Naive B cell (primary cell): ENCODE measurements around the gene FHL1. TPM values are rescaled to one million over a fixed set of nuclear protein-coding genes. Genes with fewer than 3 reads are reported as not detected.
"Not testable (repeated sequence)": the region's sequence is repeated elsewhere in the genome, so short reads cannot be mapped to it uniquely, and the experiment has no call there.

Experiments used
- ATAC-seq, 2 donors: fragments of 150-1000 bp; cut with Tn5 transposase; 2 replicates each; pipeline ENCODE4 v1.10.0; 2021; ENCODE audit warnings: low read depth in 2 of 2, mild to moderate bottlenecking in 2 of 2, moderate library complexity in 2 of 2
- DNase-seq: peaks from one replicate; pipeline ENCODE4 v3.0.0; 2022
- H3K27ac Mint-ChIP-seq, 6 donors: one replicate each; pipeline ENCODE4 v1.8.0; 2020 to 2022; ENCODE audit warnings: mild to moderate bottlenecking in 6 of 6, mixed read lengths in 6 of 6, moderate library complexity in 5 of 6, inconsistent platforms in 2 of 6
- H3K27me3 Mint-ChIP-seq, 3 donors: one replicate each; pipeline ENCODE4 v1.8.0; 2021 to 2022; ENCODE audit warnings: mixed read lengths in 3 of 3, mild to moderate bottlenecking in 1 of 3
- H3K36me3 Mint-ChIP-seq, 2 donors: one replicate each; pipeline ENCODE4 v1.8.0; 2020 to 2022; ENCODE audit warnings: mixed read lengths in 2 of 2, inconsistent platforms in 1 of 2, mild to moderate bottlenecking in 1 of 2
- H3K4me1 Mint-ChIP-seq, 3 donors: one replicate each; pipeline ENCODE4 v1.8.0; 2020 to 2022; ENCODE audit warnings: mixed read lengths in 3 of 3, inconsistent platforms in 1 of 3, mild to moderate bottlenecking in 1 of 3, moderate library complexity in 1 of 3
- H3K4me3 Mint-ChIP-seq, 8 donors: one replicate each; pipeline ENCODE4 v1.8.0; 2020 to 2022; ENCODE audit warnings: mild to moderate bottlenecking in 8 of 8, mixed read lengths in 8 of 8, moderate library complexity in 8 of 8, inconsistent platforms in 2 of 8
- H3K9me3 Mint-ChIP-seq, 7 donors: one replicate each; pipeline ENCODE4 v1.8.0; 2020 to 2022; ENCODE audit warnings: mixed read lengths in 7 of 7, mild to moderate bottlenecking in 5 of 7, inconsistent platforms in 2 of 7, moderate library complexity in 1 of 7
- polyA plus RNA-seq, 6 donors: library from polyadenylated mRNA; unstranded; fragments of 300-500 nt; fragmentation: Illumina TruSeq; gene quantifications; one replicate each; pipeline ENCODE4 v1.2.3, GENCODE V29; 2021; ENCODE audit warnings: low read depth in 6 of 6

Gene FHL1
- polyA plus RNA-seq, 6 donors from 2014 or later = 4.5 to 24.0 (median 13.3) TPM

DNA sequence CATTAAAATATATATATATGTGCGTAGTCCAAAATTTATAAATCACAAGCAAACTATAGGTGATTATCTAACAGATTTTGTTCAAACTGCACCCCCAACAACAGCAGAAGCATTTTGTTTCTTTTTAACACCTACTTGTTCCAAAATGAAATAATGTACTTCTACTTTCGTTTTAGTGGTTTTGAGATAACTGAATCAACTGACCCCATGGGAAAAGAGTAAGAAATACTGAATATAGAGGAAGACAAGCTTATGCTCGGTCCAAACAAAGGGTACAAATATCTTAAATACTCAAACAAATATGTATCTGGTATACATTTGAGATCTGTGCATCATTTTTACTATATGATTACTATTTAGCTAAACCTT, 81.5 kb downstream of the FHL1 start:
- H3K36me3 Mint-ChIP-seq = peaks cover 0 to 5% of the 10 kb centered on the region in 2 donors
- no peaks in the 10 kb centered on the region for H3K27me3 Mint-ChIP-seq
- peaks cover 17 to 20% (median 18%) of the 10 kb centered on the region in 3 donors for H3K4me1 Mint-ChIP-seq
- peak overlapping the region; percentile 17 to 80 (median 60) for H3K4me3 Mint-ChIP-seq
- peak overlapping the region in 5 of 6 donors; percentile 39 to 83 (median 76) for H3K27ac Mint-ChIP-seq
- ATAC-seq = peak; percentile 44 to 59
- DNase-seq = no peak
- H3K9me3 Mint-ChIP-seq = no peaks in the 10 kb centered on the region

DNA sequence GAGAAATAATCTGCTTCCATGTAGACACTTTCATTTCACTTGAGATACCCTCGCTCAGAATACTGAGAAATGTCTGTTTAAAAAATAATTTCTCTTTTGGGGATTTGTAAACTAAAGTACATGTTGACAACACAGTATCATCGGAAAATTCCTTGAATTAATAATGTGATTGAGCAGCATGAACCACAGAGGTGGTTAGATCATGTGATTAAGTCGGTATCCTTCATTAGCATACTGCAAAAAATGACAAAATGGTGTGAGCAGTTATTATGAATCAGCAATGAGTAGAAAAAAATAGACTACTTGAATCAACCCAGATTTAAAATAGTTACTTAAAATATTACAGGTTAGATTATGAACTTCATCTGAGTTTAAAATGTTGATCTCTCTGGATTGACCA, 89.7 kb downstream of the FHL1 start:
- Mint-ChIP-seq H3K4me1 (no peaks in the 10 kb centered on the region), H3K27ac (no peak overlapping the region), H3K27me3 (no peaks in the 10 kb centered on the region), H3K4me3 (no peak overlapping the region), H3K36me3 (peaks cover under 1 to 8% of the 10 kb centered on the region in 2 donors), H3K9me3 (no peaks in the 10 kb centered on the region)
- DNase-seq (no peak), ATAC-seq (no peak)

DNA sequence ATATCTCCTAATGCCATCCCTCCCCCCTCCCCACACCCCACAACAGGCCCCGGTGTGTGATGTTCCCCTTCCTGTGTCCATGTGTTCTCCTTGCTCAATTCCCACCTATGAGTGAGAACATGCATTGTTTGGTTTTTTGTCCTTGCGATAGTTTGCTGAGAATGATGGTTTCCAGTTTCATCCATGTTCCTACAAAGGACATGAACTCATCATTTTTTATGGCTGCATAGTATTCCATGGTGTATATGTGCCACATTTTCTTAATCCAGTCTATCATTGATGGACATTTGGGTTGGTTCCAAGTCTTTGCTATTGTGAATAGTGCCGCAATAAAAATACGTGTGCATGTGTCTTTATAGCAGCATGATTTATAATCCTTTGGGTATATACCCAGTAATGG, 90.5 kb downstream of the FHL1 start:
- not testable (repeated sequence) for DNase-seq, H3K4me1 Mint-ChIP-seq, H3K9me3 Mint-ChIP-seq, H3K4me3 Mint-ChIP-seq, H3K27me3 Mint-ChIP-seq, ATAC-seq
- Mint-ChIP-seq H3K27ac (peak overlapping the region in 1 of 6 donors; percentile 47), H3K36me3 (peaks cover 8 to 14% of the 10 kb centered on the region in 2 donors)

DNA sequence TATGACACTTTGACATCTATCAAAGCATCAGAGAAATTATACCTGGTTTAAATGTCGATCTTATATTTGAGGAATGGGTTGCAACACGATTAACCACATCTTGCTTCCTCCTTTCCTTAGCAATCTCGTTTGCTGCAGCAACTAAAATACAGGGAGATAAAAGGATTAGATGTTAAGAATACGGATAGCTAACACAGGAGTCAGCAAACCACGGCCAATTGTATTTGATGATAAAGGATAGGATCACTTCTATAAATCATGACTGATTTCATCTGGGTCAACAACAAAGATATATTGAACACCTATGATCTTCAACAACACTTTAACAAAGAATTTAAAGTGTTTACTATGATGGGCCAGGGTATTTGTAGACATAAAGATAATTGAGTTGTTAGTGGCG, 98.9 kb downstream of the FHL1 start:
- Mint-ChIP-seq H3K4me3 (peak overlapping the region in 1 of 8 donors; percentile 21), H3K27ac (peak overlapping the region in 1 of 6 donors; percentile 25), H3K27me3 (peaks cover 0 to 6% (median 0%) of the 10 kb centered on the region in 3 donors), H3K4me1 (peaks cover 0 to 3% (median 3%) of the 10 kb centered on the region in 3 donors), H3K9me3 (peaks cover 0 to 2% (median 0%) of the 10 kb centered on the region in 7 donors), H3K36me3 (peaks cover 7 to 21% of the 10 kb centered on the region in 2 donors)
- no peak for DNase-seq
- no peak for ATAC-seq

DNA sequence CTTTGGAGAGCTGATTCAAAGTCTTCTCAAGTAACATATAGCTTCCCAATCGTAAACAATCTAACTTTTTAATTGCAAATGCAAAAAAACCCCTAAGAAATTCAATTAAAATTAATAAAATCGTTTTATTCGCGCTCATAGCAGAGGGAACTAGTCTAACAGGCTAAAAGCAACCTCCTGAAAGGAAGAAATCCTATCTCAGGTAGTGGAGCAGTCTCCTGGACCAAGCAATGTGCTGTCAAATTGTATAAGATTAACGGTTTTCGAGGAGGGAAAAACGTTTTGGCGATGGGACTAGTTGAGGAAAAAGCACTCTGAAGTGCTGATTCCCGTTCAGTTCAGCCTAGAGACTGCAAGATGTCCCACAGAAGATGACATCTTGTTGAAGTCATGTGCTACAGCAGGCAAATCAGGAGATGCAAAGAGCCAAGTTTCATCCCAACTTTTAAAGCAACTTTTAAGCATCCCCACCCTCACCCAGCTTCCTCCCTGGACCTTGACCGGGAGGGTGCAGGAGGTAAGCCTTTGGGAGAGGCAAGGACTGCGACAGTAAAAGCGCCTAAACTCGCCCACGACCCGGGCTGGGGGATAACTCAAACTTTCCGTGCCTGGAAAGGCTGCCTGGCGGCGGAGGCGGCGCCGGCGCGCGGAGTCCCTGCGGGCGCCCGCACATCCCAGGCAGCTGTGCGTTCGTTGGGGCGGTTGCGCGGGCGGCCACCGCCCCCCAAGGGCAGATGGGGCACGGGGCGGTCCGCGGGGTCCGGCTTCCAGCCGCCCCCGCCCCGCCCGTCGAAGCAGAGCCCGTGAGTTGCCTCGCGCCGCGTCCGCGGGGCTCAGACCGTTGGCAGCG, 103.1 kb downstream of the FHL1 start:
- peak in 1 of 2 donors; percentile 18 for ATAC-seq
- peak overlapping the region; percentile 68 to 90 (median 85) for H3K4me3 Mint-ChIP-seq
- H3K36me3 Mint-ChIP-seq = no peaks in the 10 kb centered on the region
- no peaks in the 10 kb centered on the region for H3K27me3 Mint-ChIP-seq
- no peak for DNase-seq
- H3K27ac Mint-ChIP-seq = peak overlapping the region in 3 of 6 donors; percentile 66 to 83 (median 69)
- peaks cover 0 to 5% (median 5%) of the 10 kb centered on the region in 3 donors for H3K4me1 Mint-ChIP-seq
- H3K9me3 Mint-ChIP-seq = no peaks in the 10 kb centered on the region

DNA sequence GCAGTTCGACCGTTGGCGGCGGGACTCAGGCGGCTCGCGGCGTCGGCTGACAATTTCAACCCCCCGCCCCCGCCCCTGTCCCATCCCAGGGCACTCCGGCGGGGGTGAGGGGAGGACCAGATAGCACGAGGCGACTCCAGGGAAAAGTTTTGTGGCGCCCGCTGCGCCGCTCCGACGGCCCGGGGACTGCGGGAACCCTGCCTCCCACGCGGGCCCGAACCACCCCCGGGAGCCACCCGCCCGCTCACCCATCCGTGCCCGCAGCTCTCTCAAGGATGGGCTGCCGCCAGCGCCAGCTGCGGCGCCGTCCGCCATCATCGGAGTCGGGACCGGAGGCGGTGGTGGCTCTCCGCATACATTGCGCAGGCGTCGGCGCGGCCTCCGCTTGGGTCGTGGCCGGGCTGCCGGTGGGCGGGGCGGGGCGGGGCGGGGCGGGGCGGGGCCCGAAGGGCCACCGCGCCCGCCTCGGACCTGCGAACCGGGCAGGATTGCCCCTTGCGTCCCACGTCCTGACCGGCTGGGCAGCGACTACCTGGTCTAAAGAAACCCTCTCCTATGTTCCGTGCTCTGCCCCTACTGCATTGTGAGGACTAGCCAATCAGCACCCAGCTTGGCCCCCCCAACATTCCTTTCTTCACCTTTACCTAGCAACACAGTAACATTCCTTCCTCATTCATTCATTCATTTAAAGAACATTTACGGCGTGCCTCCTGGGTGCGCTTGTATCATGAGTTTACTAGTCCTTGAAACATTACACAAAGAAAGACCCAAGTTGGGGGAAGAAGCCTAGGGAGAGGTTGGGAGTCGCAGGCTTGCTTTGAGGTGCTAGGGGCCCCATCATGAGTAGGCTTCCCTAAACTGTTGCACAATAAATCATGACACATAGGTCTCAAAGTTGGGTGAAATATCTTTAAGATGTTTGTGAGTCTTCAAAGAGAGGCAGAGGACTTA, 104.0 kb downstream of the FHL1 start, which contains the start of gene MAP7D3:
Gene MAP7D3 (minus strand): TSS at position 360 of the 951 bp plus-strand sequence. CDS start 42 bp downstream, at position 318.
- peaks cover 0 to 5% (median 5%) of the 10 kb centered on the region in 3 donors for H3K4me1 Mint-ChIP-seq
- peak; percentile 88 to 92 for ATAC-seq
- H3K9me3 Mint-ChIP-seq = no peaks in the 10 kb centered on the region
- peaks cover 0 to 4% (median 0%) of the 10 kb centered on the region in 3 donors for H3K27me3 Mint-ChIP-seq
- DNase-seq = peak; percentile 70
- H3K27ac Mint-ChIP-seq = peak within 1 kb of the TSS; percentile 54 to 94 (median 86)
- peak within 1 kb of the TSS; percentile 71 to 93 (median 90) for H3K4me3 Mint-ChIP-seq
- no peaks in the 10 kb centered on the region for H3K36me3 Mint-ChIP-seq

DNA sequence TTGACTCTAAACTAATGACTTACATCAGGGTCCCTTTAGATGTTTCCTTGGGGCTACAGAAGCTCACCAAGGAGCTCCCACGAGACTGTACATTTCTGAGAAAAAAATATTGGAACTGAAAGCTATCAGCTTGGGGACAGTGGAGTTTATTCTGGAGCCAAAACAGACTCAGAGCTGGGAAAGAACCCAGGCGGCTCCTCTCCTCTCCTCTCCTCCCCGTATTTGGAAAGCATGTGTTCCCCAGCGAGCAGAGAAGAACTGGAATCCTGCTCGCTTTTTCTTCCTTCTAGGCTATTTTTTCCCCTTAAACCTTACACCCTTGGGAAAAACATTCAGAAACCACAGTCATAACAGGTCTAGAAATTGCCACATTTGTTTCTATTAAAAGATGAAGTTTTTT, 108.2 kb downstream of the FHL1 start:
- Mint-ChIP-seq H3K36me3 (no peaks in the 10 kb centered on the region), H3K4me3 (no peak overlapping the region), H3K4me1 (peaks cover 0 to 5% (median 4%) of the 10 kb centered on the region in 3 donors), H3K27ac (no peak overlapping the region), H3K9me3 (no peaks in the 10 kb centered on the region), H3K27me3 (peaks cover 0 to 4% (median 0%) of the 10 kb centered on the region in 3 donors)
- ATAC-seq (no peak), DNase-seq (no peak)

DNA sequence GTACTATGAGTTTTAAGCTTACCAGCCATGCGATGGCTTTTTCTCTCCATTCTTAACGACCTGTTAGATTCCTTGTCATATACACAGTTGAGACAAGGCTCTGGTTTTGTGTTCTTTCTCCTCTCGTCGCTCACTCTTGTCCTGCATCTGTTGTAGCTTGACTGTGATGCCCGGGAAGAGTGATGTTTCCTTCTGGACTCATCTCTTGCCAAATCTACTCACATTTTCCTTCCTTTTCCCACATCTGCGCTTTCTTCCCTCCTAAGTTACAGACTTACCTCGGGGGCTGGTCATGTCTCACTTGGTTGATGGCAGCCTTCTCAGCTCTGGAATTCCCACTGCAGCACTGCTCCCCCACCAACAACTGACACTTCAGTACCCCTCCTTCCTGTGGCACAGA, 108.7 kb downstream of the FHL1 start:
- ATAC-seq = no peak
- Mint-ChIP-seq H3K27me3 (peaks cover 0 to 4% (median 0%) of the 10 kb centered on the region in 3 donors), H3K27ac (peak overlapping the region in 1 of 6 donors; percentile 49), H3K36me3 (no peaks in the 10 kb centered on the region), H3K9me3 (no peaks in the 10 kb centered on the region), H3K4me1 (peaks cover 0 to 5% (median 4%) of the 10 kb centered on the region in 3 donors), H3K4me3 (no peak overlapping the region)
- DNase-seq = no peak

DNA sequence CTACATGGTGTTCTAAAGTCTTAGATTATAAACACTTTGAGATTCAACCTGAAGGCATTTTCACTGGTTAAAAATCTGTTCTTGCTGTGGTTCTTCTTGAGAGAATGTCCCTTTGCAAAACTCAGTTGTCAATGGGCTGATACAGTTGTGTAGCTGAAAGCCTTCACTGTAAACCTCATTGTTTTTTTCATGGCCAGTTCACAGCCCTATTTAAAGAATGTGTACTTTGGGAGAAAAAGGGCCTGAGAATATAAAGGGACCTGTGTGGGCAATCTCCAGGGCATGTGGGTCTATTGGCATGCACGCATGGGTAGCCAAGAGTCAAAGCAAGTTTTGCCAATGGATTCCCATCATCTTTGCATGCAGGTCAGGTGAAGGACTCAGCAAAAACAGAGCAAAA, 111.6 kb downstream of the FHL1 start:
- H3K36me3 Mint-ChIP-seq = no peaks in the 10 kb centered on the region
- no peak overlapping the region for H3K27ac Mint-ChIP-seq
- no peak for DNase-seq
- no peak overlapping the region for H3K4me3 Mint-ChIP-seq
- ATAC-seq = no peak
- H3K27me3 Mint-ChIP-seq = peaks cover 0 to 4% (median 0%) of the 10 kb centered on the region in 3 donors
- peaks cover 0 to 4% (median 0%) of the 10 kb centered on the region in 3 donors for H3K4me1 Mint-ChIP-seq
- H3K9me3 Mint-ChIP-seq = no peaks in the 10 kb centered on the region

DNA sequence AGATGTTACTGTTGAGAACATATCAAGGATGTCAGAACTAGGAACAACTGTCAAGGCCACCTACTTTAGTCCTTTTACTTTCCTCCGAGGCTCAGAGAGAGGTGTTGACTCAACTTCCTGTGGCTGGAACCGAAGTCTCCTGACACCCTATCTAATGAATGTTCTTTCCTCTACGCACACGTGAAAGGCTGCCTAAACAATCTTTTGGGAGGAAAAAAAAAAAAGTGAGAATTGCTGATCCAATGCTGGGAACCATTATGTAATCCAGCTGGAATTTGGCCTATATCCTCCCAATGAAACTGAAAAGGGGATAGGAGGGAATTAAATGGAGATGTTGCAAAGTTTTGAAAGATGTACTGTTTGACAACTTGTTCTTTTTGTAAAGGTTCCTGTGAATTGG, 112.2 kb downstream of the FHL1 start:
- ATAC-seq (no peak), DNase-seq (no peak)
- no peaks in the 10 kb centered on the region for H3K36me3 Mint-ChIP-seq
- H3K4me1 Mint-ChIP-seq = peaks cover 0 to 2% (median 0%) of the 10 kb centered on the region in 3 donors
- H3K4me3 Mint-ChIP-seq = no peak overlapping the region
- H3K9me3 Mint-ChIP-seq = no peaks in the 10 kb centered on the region
- H3K27ac Mint-ChIP-seq = no peak overlapping the region
- H3K27me3 Mint-ChIP-seq = peaks cover 0 to 4% (median 0%) of the 10 kb centered on the region in 3 donors

DNA sequence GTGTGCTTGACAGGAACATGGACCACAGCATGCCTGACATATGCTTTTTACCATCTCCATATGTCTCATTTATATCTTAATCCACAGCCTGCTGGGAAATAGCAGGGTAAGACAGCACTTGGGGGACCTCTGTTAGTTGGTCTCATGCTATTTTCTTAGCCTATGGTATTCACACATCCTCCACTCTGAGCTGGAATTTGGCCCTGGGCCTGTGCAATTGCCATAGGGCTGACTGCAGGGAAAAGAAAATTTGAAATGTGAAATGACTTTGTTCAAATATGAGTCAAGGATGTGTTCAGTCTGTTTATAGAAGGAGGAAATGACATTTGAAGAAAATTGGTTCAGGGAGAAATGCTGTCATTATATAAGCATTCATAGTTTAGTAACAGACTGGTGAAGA, 113.4 kb downstream of the FHL1 start:
- ATAC-seq (no peak), DNase-seq (no peak)
- peaks cover 0 to 2% (median 0%) of the 10 kb centered on the region in 3 donors for H3K4me1 Mint-ChIP-seq
- no peaks in the 10 kb centered on the region for H3K36me3 Mint-ChIP-seq
- no peak overlapping the region for H3K4me3 Mint-ChIP-seq
- H3K9me3 Mint-ChIP-seq = no peaks in the 10 kb centered on the region
- no peak overlapping the region for H3K27ac Mint-ChIP-seq
- H3K27me3 Mint-ChIP-seq = peaks cover 0 to 4% (median 0%) of the 10 kb centered on the region in 3 donors
